Neural cell (in vitro differentiated cells): ENCODE measurements around the gene ZNF79. TPM values are rescaled to one million over a fixed set of nuclear protein-coding genes. Genes with fewer than 3 reads are reported as not detected.
"Not testable (repeated sequence)": the region's sequence is repeated elsewhere in the genome, so short reads cannot be mapped to it uniquely, and the experiment has no call there.

Experiments
- H2AFZ ChIP-seq: fragments of 200-600, 300-800 bp; sonication (generic), shearing (Covaris generic); 2 replicates; pipeline ENCODE4 v1.6.0; 2014; ENCODE audit warnings: low read depth, mild to moderate bottlenecking, antibody characterized with exemption, low read length, moderate library complexity
- H3F3A ChIP-seq: fragments of 200-600 bp; shearing (Covaris generic); 2 replicates; pipeline ENCODE4 v1.6.1; 2016; ENCODE audit warnings: mild to moderate bottlenecking, moderate library complexity, mixed read lengths, antibody characterized with exemption, low read length; ENCODE audit not compliant: insufficient read depth, poor library complexity, severe bottlenecking
- H3K27ac ChIP-seq: fragments of 200-600, 300-800 bp; sonication (generic), shearing (Covaris generic); 2 replicates; pipeline ENCODE4 v1.5.1; 2014; ENCODE audit warnings: mild to moderate bottlenecking, low read length, moderate library complexity
- H3K27me3 ChIP-seq: fragments of 300-800, 200-600 bp; sonication (generic), shearing (Covaris generic); 2 replicates; pipeline ENCODE4 v1.6.0; 2014; ENCODE audit warnings: mild to moderate bottlenecking, low read depth, low read length, moderate library complexity; ENCODE audit not compliant: insufficient read depth
- H3K36me3 ChIP-seq: fragments of 300-800, 200-600 bp; sonication (generic), shearing (Covaris generic); 2 replicates; pipeline ENCODE4 v1.5.1; 2014; ENCODE audit warnings: mild to moderate bottlenecking, antibody characterized with exemption, low read length, moderate library complexity; ENCODE audit not compliant: insufficient read depth
- H3K4me2 ChIP-seq: fragments of 300-800, 200-600 bp; sonication (generic), shearing (Covaris generic); 2 replicates; pipeline ENCODE4 v1.6.0; 2014; ENCODE audit warnings: mild to moderate bottlenecking, low read length
- H3K4me3 ChIP-seq: fragments of 300-800, 200-600 bp; sonication (generic), shearing (Covaris generic); 2 replicates; pipeline ENCODE4 v1.5.1; 2014; ENCODE audit warnings: mild to moderate bottlenecking, low read length, moderate library complexity
- H3K79me2 ChIP-seq: fragments of 200-600 bp; shearing (Covaris generic); replicated peaks from 2 replicates; pipeline ENCODE4 v1.6.0; 2014; ENCODE audit warnings: mild to moderate bottlenecking, low read length, moderate library complexity; ENCODE audit not compliant: insufficient read depth
- H3K9ac ChIP-seq: fragments of 300-800, 200-600 bp; sonication (generic), shearing (Covaris generic); 2 replicates; pipeline ENCODE4 v1.6.1; 2016; ENCODE audit warnings: mild to moderate bottlenecking, low read length, mixed read lengths
- H3K9me2 ChIP-seq: fragments of 200-600 bp; shearing (Covaris generic); 2 replicates; pipeline ENCODE4 v1.6.1; 2016; ENCODE audit warnings: mild to moderate bottlenecking, low read length, mixed read lengths; ENCODE audit not compliant: insufficient read depth
- H3K9me3 ChIP-seq: fragments of 200-600, 300-800 bp; sonication (generic), shearing (Covaris generic); 2 replicates; pipeline ENCODE4 v1.6.1; 2016; ENCODE audit warnings: mild to moderate bottlenecking, mixed run types, low read length, moderate library complexity, mixed read lengths
- H4K20me1 ChIP-seq: fragments of 200-600 bp; shearing (Covaris generic); 2 replicates; pipeline ENCODE4 v1.6.1; 2016; ENCODE audit warnings: mild to moderate bottlenecking, mixed run types; ENCODE audit not compliant: insufficient read depth
- CTCF ChIP-seq: fragments of 450-650 bp; IDR thresholded peaks from 2 replicates; pipeline ENCODE4 v1.5.1; 2014; ENCODE audit warnings: antibody characterized with exemption, mild to moderate bottlenecking, moderate library complexity; ENCODE audit not compliant: poor library complexity, severe bottlenecking
- EP300 ChIP-seq: fragments of 450-650 bp; conservative IDR thresholded peaks from 2 replicates; pipeline ENCODE4 v1.6.1; 2014; ENCODE audit warnings: antibody characterized with exemption, mild to moderate bottlenecking, moderate library complexity; ENCODE audit not compliant: poor library complexity, severe bottlenecking
- EZH2 ChIP-seq: fragments of 200-600, 300-800 bp; shearing (Covaris generic), sonication (generic); IDR thresholded peaks from 2 replicates; pipeline ENCODE4 v1.6.1; 2014; ENCODE audit warnings: antibody characterized with exemption, low read length, borderline replicate concordance, mild to moderate bottlenecking; ENCODE audit not compliant: insufficient read depth, poor library complexity, severe bottlenecking
- MXI1 ChIP-seq: fragments of 450-650 bp; conservative IDR thresholded peaks from 2 replicates; pipeline ENCODE4 v1.6.1; 2014; ENCODE audit warnings: antibody characterized with exemption, mild to moderate bottlenecking; ENCODE audit not compliant: poor library complexity, severe bottlenecking
- POLR2AphosphoS5 ChIP-seq: IDR thresholded peaks from 2 replicates; pipeline ENCODE4 v1.6.1; 2012
- RAD21 ChIP-seq: fragments of 450-650 bp; conservative IDR thresholded peaks from 2 replicates; pipeline ENCODE4 v1.6.1; 2014; ENCODE audit warnings: antibody characterized with exemption, mild to moderate bottlenecking, moderate library complexity
- SMC3 ChIP-seq: fragments of 450-650 bp; conservative IDR thresholded peaks from 2 replicates; pipeline ENCODE4 v1.6.1; 2014; ENCODE audit warnings: antibody characterized with exemption, mild to moderate bottlenecking, moderate library complexity; ENCODE audit not compliant: poor library complexity
- TAF1 ChIP-seq: IDR thresholded peaks from 2 replicates; pipeline ENCODE4 v1.6.1; 2012; ENCODE audit warnings: low read depth
- polyA plus RNA-seq: library from polyadenylated mRNA; depleted of rRNA; stranded (reverse); fragments of >200 nt; gene quantifications from 2 replicates; pipeline ENCODE4 v1.2.3, GENCODE V29; 2014
- TF ChIP-seq, protein P1 (sequence below): IDR thresholded peaks from 2 replicates; pipeline ENCODE4 v1.6.1; 2012; ENCODE audit warnings: borderline replicate concordance

ZNF79 gene
- polyA plus RNA-seq, 1 donor from 2014 or later = 2.9 TPM

DNA sequence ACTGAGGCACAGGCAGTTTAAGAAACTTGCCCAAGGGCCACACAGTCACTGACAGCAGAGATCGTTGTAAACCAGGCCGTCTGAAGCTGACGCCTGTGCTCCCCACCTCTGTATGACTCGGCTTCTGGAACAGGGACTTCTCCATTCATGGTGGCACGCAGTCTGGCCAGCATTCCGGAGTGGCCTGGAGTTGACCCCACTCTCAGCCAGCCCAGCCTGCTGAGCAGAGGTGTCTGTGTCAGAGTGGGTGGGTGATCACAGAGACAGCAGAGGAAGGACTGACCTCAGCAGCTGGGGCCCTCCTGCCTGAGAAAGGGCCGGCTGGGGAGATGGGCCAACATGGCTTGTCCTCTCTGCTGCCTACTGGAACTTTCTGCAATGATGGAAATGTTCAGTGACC lies 39.7 kb downstream of the ZNF79 start:
- TF ChIP-seq EZH2 = no peak
- TF ChIP-seq, protein P1, sequence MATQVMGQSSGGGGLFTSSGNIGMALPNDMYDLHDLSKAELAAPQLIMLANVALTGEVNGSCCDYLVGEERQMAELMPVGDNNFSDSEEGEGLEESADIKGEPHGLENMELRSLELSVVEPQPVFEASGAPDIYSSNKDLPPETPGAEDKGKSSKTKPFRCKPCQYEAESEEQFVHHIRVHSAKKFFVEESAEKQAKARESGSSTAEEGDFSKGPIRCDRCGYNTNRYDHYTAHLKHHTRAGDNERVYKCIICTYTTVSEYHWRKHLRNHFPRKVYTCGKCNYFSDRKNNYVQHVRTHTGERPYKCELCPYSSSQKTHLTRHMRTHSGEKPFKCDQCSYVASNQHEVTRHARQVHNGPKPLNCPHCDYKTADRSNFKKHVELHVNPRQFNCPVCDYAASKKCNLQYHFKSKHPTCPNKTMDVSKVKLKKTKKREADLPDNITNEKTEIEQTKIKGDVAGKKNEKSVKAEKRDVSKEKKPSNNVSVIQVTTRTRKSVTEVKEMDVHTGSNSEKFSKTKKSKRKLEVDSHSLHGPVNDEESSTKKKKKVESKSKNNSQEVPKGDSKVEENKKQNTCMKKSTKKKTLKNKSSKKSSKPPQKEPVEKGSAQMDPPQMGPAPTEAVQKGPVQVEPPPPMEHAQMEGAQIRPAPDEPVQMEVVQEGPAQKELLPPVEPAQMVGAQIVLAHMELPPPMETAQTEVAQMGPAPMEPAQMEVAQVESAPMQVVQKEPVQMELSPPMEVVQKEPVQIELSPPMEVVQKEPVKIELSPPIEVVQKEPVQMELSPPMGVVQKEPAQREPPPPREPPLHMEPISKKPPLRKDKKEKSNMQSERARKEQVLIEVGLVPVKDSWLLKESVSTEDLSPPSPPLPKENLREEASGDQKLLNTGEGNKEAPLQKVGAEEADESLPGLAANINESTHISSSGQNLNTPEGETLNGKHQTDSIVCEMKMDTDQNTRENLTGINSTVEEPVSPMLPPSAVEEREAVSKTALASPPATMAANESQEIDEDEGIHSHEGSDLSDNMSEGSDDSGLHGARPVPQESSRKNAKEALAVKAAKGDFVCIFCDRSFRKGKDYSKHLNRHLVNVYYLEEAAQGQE = no peak
- TF ChIP-seq MXI1 = no peak
- TF ChIP-seq CTCF = no peak
- TF ChIP-seq EP300 = no peak
- TF ChIP-seq SMC3 = no peak
- no peak for TF ChIP-seq TAF1
- no peak for TF ChIP-seq RAD21
- TF ChIP-seq POLR2AphosphoS5 = no peak
- no peak overlapping the region for H3K4me2 ChIP-seq

DNA sequence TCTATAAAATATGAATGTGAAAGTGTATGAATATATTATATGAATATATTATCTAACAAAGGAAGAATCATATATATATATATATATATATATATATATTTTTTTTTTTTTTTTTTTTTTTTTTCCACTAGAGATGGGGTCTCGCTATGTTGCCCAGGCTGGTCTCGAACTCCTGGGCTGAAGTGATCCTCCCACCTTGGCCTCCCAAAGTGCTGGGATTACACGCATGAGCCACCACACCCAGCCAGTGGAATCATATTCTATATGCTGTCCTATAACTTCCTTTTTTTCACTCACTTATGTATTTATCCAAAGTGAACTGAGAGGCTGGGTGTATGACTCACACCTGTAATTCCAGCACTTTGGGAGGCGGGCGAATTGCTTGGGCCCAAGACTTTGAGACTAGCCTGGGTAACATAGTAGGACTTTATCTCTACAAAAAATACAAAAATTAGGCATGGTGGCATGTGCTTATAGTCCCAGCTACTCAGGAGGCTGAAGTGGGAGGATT lies 42.3 kb downstream of the ZNF79 start:
- H3K36me3 ChIP-seq, H3K4me3 ChIP-seq, H3K9me2 ChIP-seq, H3K4me2 ChIP-seq, H4K20me1 ChIP-seq, H3K79me2 ChIP-seq, H3K9me3 ChIP-seq, H3F3A ChIP-seq, H3K27ac ChIP-seq, H2AFZ ChIP-seq, H3K9ac ChIP-seq, H3K27me3 ChIP-seq: not testable (repeated sequence)

More for the DNA sequence above, 39.7 kb downstream of the ZNF79 start:
- Histone ChIP-seq H2AFZ (no peak overlapping the region), H3K79me2 (no peaks in the 10 kb centered on the region), H3K9ac (no peak overlapping the region), H3K9me3 (no peaks in the 10 kb centered on the region), H3K27ac (no peak overlapping the region), H3F3A (no peaks in the 10 kb centered on the region), H3K36me3 (no peaks in the 10 kb centered on the region), H3K9me2 (no peaks in the 10 kb centered on the region), H3K27me3 (no peaks in the 10 kb centered on the region), H3K4me3 (no peak overlapping the region), H4K20me1 (no peaks in the 10 kb centered on the region)

GRCh38 chr9:127467621-127468020 lies 43.4 kb downstream of the ZNF79 start:
- Histone ChIP-seq H3K79me2 (no peaks in the 10 kb centered on the region), H3F3A (no peaks in the 10 kb centered on the region), H2AFZ (no peak overlapping the region), H3K4me3 (no peak overlapping the region), H3K27ac (no peak overlapping the region), H4K20me1 (no peaks in the 10 kb centered on the region), H3K27me3 (no peaks in the 10 kb centered on the region), H3K9me2 (no peaks in the 10 kb centered on the region), H3K9me3 (no peaks in the 10 kb centered on the region), H3K9ac (no peak overlapping the region), H3K36me3 (no peaks in the 10 kb centered on the region), H3K4me2 (no peak overlapping the region)
- TF ChIP-seq TAF1 (no peak), CTCF (no peak), EZH2 (no peak)
- TF ChIP-seq, protein P1 = no peak
